HG02884 (cell line): Measurements from ENCODE around the gene ZBTB38.
A peak's percentile ranks its signal among the peaks of the same experiment; 100 is the strongest.

Experiments
- ATAC-seq: cut with Tn5 transposase; IDR thresholded peaks from one replicate; pipeline ENCODE4 v1.9.1; 2021; ENCODE audit warnings: mild to moderate bottlenecking, moderate library complexity; ENCODE audit not compliant: unreplicated experiment

Gene ZBTB38, protein sequence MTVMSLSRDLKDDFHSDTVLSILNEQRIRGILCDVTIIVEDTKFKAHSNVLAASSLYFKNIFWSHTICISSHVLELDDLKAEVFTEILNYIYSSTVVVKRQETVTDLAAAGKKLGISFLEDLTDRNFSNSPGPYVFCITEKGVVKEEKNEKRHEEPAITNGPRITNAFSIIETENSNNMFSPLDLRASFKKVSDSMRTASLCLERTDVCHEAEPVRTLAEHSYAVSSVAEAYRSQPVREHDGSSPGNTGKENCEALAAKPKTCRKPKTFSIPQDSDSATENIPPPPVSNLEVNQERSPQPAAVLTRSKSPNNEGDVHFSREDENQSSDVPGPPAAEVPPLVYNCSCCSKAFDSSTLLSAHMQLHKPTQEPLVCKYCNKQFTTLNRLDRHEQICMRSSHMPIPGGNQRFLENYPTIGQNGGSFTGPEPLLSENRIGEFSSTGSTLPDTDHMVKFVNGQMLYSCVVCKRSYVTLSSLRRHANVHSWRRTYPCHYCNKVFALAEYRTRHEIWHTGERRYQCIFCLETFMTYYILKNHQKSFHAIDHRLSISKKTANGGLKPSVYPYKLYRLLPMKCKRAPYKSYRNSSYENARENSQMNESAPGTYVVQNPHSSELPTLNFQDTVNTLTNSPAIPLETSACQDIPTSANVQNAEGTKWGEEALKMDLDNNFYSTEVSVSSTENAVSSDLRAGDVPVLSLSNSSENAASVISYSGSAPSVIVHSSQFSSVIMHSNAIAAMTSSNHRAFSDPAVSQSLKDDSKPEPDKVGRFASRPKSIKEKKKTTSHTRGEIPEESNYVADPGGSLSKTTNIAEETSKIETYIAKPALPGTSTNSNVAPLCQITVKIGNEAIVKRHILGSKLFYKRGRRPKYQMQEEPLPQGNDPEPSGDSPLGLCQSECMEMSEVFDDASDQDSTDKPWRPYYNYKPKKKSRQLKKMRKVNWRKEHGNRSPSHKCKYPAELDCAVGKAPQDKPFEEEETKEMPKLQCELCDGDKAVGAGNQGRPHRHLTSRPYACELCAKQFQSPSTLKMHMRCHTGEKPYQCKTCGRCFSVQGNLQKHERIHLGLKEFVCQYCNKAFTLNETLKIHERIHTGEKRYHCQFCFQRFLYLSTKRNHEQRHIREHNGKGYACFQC (N-terminal part only)

DNA sequence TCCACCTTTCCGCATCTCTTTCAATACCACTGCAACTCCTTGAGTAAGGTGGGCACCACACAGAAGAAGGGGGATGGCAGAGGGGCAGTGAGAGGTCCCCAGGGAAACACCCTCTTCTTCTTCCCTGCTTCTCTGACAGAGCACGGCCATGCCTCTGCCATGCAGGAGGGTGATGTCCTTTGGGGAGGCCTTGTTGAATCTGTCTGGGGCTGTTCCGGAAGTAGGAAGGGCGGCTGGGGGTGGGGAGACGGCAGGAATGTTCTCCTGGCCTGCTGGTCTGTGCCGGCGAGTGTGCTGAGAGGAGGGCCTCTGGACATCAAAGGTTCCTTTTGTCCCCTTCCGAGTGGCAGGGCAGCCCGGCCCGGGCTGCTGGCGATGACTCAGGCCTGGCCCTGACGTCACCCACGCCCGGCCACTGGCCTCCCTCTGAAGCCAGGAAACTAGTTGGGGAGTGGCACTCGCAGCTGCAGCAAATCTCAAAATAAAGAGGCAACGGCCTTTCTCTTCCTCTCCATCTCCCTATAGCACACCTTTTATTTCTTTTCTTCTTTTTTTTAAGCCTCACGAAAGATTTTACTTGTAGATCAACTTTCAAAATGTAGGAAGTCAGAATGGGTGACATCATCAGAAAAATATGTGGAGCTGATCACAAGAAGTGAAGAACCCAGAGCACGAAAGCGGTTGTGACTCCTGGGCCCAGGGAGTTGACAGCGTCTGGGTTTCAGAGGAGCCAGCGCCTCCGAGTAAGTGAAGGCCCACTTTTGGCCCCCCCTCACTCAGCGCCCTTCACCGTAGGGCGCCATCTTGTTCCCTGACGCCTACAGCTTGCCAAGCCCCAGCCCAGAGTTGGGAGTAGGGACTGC is at the start of gene ZBTB38:
ZBTB38 (plus strand) TSS at position 443 of the 863 bp plus-strand sequence. CDS start 73,885 bp downstream, outside the sequence.
- no peak for ATAC-seq

DNA sequence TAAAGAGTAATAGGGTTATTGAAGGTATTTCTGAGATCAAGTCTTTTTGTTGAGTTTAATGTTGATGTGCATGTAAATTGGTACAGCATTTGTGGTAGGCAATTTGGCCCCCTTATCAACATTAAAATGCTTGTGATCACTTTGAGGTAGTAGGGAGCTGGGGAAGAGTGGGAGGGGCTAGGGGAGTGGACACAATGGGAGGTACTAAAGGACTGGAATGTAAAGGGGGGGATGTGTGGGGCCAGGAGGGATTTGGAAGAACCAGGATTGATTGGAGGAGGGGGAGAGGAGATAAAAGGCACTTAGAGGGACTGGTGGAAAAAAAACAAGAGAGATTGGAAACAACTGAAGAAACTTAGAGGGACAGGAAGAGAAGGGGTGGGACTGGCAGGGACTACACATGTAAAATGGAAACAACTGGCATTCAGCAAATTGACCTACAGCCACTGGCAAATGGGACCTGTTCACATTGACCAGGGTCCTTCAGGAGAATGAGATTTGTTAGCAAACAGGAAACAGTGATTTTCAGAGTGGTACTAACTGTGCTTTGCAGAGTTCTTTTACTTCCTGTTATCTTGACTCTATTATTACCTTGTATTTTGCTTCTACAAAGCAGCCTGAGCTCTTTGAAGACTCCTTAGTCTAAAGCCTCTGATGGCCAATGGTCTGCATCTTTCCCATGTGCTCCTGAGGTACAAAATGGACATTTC is 47.8 kb upstream of the ZBTB38 start:
- no peak for ATAC-seq

DNA sequence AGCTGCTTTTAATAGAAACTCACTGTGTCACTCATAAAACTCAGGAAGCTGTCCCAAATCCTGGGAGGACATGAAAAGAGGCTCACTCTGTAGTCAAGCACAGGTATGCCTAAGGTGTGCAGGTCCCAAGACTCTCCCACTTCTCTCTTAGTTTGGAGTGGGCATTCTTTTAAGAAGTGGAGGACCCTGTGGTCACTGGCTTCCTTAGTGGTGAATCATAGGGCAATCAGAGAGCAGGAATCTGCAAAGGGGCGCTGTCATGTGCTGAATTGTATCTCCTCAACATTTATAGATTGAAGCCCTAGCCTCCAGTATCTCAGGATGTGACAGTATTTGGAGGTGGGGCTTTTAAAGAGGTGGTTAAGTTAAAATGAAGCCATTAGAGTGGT is 47.2 kb upstream of the ZBTB38 start:
- no peak for ATAC-seq

GRCh38 chr3:141323936-141324704 is 44.2 kb upstream of the ZBTB38 start:
- ATAC-seq = no peak

GRCh38 chr3:141326123-141326522 is 42.2 kb upstream of the ZBTB38 start:
- ATAC-seq = no peak

GRCh38 chr3:141326626-141327025 is 41.7 kb upstream of the ZBTB38 start:
- no peak for ATAC-seq

- peak; percentile 60 for ATAC-seq
Observed at GRCh38 chr3:141328286-141329166, 39.8 kb upstream of the ZBTB38 start.

DNA sequence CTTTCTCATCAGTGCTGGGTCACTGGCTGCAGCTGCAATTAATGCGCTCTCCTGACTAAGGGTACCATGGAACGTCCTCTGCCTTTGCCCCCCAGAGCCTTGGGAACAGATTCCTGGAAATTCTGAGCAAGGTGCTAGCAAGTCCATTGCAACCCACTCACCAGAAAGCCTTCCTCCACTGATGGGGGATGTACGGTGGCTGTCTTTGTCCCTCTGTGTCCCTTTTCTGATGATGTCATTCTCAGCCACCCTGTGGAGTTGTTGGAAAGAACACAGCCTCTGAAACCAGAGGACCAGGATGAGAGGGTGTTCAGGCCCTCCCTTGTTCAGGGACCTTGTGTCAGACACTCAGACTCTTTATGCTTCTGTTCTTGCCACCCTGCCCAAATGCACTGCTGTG is 38.1 kb upstream of the ZBTB38 start:
- no peak for ATAC-seq

- no peak for ATAC-seq
Observed at GRCh38 chr3:141330718-141331376, 37.5 kb upstream of the ZBTB38 start.

DNA sequence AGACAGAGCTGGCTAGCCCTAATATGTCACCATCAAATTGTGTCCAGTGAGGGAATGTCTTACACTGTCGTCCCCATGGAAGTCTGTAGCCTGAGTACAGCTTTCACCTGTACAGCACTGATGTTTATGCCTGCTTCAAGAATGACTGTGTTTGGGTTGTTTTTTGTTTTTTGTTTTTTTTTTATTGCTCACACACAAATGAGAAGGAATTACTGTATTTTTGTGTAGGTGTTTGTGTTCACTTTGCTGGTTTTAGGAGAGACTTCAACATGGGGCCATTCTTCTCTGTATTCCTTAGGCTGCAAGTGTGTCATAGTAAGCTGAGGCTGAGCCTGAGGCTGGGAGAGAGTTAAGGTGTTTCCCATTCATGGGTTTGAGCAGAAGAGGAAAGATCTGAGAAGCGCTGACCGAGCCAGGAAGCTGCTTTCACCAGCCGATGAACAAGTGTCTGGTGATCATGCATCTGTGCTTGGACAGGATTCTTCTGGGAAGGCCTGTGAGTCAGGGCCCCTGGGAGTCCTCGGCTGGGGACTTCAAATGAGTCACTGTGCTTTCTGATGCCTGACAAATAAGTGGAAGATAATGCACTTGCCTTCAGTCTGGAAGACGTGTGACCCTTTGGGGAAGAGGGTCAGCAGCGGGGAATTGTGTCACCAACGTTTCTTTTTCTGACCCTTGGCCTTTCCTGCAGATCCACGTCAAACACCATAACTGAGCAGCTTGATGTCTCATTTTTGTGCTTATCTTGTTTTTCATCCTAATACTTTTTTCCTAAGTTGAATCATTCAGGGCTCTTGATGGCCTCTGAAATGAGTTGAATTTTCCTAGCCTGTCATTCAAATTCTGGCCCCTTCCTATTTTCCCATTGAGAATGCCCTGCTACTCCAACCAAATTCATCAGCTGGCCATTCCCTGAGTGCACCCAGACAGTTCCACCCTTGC is 36.7 kb upstream of the ZBTB38 start:
- ATAC-seq = no peak

GRCh38 chr3:141332416-141332815 is 35.9 kb upstream of the ZBTB38 start:
- ATAC-seq = no peak

DNA sequence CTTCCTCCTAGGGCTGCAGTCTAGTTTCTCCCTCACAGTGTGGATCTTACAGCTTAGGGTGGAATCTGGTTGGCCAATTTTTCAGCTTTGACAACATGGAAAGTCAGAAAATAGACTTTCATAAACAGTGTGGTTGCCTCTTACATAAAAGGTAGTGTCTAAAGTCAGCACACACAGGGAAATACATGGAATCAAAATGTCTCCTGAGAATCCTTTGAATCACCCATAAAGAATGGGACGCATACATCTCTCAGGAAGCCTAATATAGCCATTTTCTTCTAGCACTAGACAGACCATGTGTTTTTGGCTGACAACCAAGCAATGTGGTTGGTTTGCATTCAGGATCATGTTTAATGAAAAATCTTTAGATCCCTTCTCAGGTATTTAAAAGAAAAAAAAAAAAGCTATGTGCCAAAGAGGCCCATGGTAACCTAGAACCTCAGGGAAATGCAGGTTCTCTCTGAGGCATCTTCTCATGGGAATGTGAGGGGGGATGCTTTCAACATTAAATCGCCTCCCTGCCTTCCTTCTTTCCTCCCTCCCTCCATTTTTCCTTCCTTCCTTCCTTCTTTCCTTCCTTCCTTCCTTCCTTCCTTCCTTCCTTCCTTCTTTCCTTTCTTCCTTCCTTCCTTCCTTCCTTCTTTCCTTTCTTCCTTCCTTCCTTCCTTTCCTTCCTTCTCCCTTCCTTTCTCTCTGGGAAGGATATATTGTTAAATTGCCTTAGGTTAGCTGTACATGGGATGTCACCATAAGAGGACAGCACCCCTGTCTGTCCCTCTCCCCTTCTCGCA is 34.3 kb upstream of the ZBTB38 start:
- ATAC-seq = no peak

- no peak for ATAC-seq
Observed at GRCh38 chr3:141334627-141335250, 33.6 kb upstream of the ZBTB38 start.

- ATAC-seq = no peak
Observed at GRCh38 chr3:141335531-141336061, 32.7 kb upstream of the ZBTB38 start.
